ENCODE results near the gene TRH. TPM values are rescaled to one million over a fixed set of nuclear protein-coding genes. Genes with fewer than 3 reads are reported as not detected.
"Not testable (repeated sequence)": the region's sequence is repeated elsewhere in the genome, so short reads cannot be mapped to it uniquely, and the experiment has no call there.

Gene TRH
- total RNA-seq, 1 experiment from 2014 or later: not detected

- DNase-seq (ENCODE audit: low read depth in 1 of 2, low spot score in 2 of 2): not testable (repeated sequence)
Observed at GRCh38 chr3:129999176-129999575, 24.7 kb downstream of the TRH start.

GRCh38 chr3:130002666-130003598, 28.4 kb downstream of the TRH start:
- DNase-seq (ENCODE audit: low read depth in 1 of 2, low spot score in 2 of 2): peak in 1 of 2 experiments; percentile 25
- H3K27ac ChIP-seq; H3K9me3 ChIP-seq (replicated peaks); H3K4me1 ChIP-seq (replicated peaks); H3K36me3 ChIP-seq; H3K27me3 ChIP-seq (replicated peaks): not testable (repeated sequence)
- H3K4me3 ChIP-seq: peak overlapping the region; percentile 16; the same call in 1 of the 2 replicates

More at GRCh38 chr3:129999176-129999575, 24.7 kb downstream of the TRH start:
- not testable (repeated sequence) for H3K4me1 ChIP-seq (replicated peaks); H3K36me3 ChIP-seq; H3K27ac ChIP-seq; H3K4me3 ChIP-seq; H3K9me3 ChIP-seq (replicated peaks); H3K27me3 ChIP-seq (replicated peaks)

GRCh38 chr3:130010556-130010955, 36.0 kb downstream of the TRH start:
- no peak for DNase-seq (ENCODE audit: low read depth in 1 of 2, low spot score in 2 of 2)
- Histone ChIP-seq H3K36me3 (no peaks in the 10 kb centered on the region), H3K4me3 (no peak overlapping the region), H3K9me3 (replicated peaks) (no peaks in the 10 kb centered on the region), H3K27ac (no peak overlapping the region), H3K27me3 (replicated peaks) (no peaks in the 10 kb centered on the region), H3K4me1 (replicated peaks) (no peaks in the 10 kb centered on the region)

- H3K27me3 ChIP-seq (replicated peaks); H3K4me1 ChIP-seq (replicated peaks); H3K36me3 ChIP-seq; DNase-seq (ENCODE audit: low read depth in 1 of 2, low spot score in 2 of 2); H3K27ac ChIP-seq; H3K4me3 ChIP-seq; H3K9me3 ChIP-seq (replicated peaks): not testable (repeated sequence)
Observed at GRCh38 chr3:130012108-130012507, 37.6 kb downstream of the TRH start.

GRCh38 chr3:130013246-130013645, 38.7 kb downstream of the TRH start:
- H3K27ac ChIP-seq; H3K4me3 ChIP-seq; H3K4me1 ChIP-seq (replicated peaks); DNase-seq (ENCODE audit: low read depth in 1 of 2, low spot score in 2 of 2); H3K9me3 ChIP-seq (replicated peaks); H3K27me3 ChIP-seq (replicated peaks); H3K36me3 ChIP-seq: not testable (repeated sequence)

GRCh38 chr3:130014526-130014925, 40.0 kb downstream of the TRH start:
- no peaks in the 10 kb centered on the region for H3K9me3 ChIP-seq (replicated peaks)
- no peaks in the 10 kb centered on the region for H3K27me3 ChIP-seq (replicated peaks)
- no peak overlapping the region for H3K27ac ChIP-seq
- no peak overlapping the region for H3K4me3 ChIP-seq
- H3K36me3 ChIP-seq: no peaks in the 10 kb centered on the region
- no peak for DNase-seq (ENCODE audit: low read depth in 1 of 2, low spot score in 2 of 2)
- no peaks in the 10 kb centered on the region for H3K4me1 ChIP-seq (replicated peaks)

GRCh38 chr3:130017661-130018060, 43.1 kb downstream of the TRH start:
- not testable (repeated sequence) for H3K4me3 ChIP-seq; H3K27me3 ChIP-seq (replicated peaks); H3K27ac ChIP-seq; DNase-seq (ENCODE audit: low read depth in 1 of 2, low spot score in 2 of 2); H3K36me3 ChIP-seq; H3K4me1 ChIP-seq (replicated peaks); H3K9me3 ChIP-seq (replicated peaks)

- H3K27me3 ChIP-seq (replicated peaks); H3K9me3 ChIP-seq (replicated peaks); H3K27ac ChIP-seq; DNase-seq (ENCODE audit: low read depth in 1 of 2, low spot score in 2 of 2); H3K4me1 ChIP-seq (replicated peaks); H3K36me3 ChIP-seq; H3K4me3 ChIP-seq: not testable (repeated sequence)
Observed at GRCh38 chr3:130026146-130026829, 51.8 kb downstream of the TRH start.

GRCh38 chr3:130027437-130027836, 52.9 kb downstream of the TRH start:
- not testable (repeated sequence) for H3K9me3 ChIP-seq (replicated peaks); H3K36me3 ChIP-seq; H3K27me3 ChIP-seq (replicated peaks); H3K4me3 ChIP-seq; H3K27ac ChIP-seq; H3K4me1 ChIP-seq (replicated peaks); DNase-seq (ENCODE audit: low read depth in 1 of 2, low spot score in 2 of 2)

Other genes starting within 250 kb of the TRH start
- gene TMCC1, start 81.0 kb upstream of the TRH start, total RNA-seq (2014; rRNA removed; shearing (Covaris generic)): 7.9 and 11.4 TPM in 2 replicates
- gene ALG1L2, start 107.1 kb downstream of the TRH start, total RNA-seq (2014; rRNA removed; shearing (Covaris generic)): 1.8 TPM in 1 of 2 replicates, not detected in the other